Stimulated activated CD8-positive, alpha-beta memory T cell treated with anti-CD3 and anti-CD28 coated beads, Interleukin-15, amount 100 ng/mL, for 24 hours (primary cell): Measurements from ENCODE around the gene PIK3C3.
"Not testable (repeated sequence)": the region's sequence is repeated elsewhere in the genome, so short reads cannot be mapped to it uniquely, and the experiment has no call there.

Experiments used
- DNase-seq: peaks from one replicate; pipeline ENCODE4 v3.0.0-alpha.2; 2020; ENCODE audit warnings: low read depth

The PIK3C3 gene

DNA sequence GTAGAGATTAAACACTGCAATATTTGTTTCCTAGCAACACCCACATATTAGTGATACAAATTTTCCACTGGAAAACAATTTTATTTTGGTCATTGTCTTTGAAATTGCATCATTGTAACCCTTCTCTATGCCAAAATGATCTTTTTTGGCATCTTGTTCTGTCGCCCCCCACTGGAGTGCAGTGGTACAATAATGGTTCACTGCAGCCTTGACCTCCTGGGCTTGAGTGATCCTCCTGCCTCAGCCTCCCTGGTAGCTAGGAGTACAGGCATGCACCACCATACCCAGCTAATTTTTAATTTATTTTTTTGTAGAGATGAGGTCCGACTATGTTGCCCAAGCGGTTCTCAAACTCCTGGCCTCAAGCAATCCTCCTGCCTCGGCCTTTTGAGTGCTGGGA is 117.4 kb downstream of the PIK3C3 start:
- DNase-seq, result no peak

DNA sequence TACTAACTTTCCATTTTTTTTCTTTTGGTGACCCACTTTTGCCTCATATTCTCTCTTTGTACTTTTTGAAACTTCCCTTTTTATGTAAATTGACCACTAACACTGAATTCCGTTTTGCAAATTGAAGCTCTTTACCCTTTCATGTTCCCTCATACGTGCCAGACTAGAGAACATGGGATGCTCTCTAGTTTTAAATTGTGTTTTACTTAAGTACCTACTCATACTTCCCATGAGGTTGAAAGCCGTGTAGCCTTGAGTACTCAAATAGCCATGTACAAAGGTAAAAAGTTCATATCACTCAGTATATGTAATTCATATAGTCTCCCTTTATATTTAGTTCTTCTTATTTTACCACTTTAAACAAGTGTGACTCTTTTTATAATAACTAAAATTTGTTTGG is 119.7 kb downstream of the PIK3C3 start:
- no peak for DNase-seq

DNA sequence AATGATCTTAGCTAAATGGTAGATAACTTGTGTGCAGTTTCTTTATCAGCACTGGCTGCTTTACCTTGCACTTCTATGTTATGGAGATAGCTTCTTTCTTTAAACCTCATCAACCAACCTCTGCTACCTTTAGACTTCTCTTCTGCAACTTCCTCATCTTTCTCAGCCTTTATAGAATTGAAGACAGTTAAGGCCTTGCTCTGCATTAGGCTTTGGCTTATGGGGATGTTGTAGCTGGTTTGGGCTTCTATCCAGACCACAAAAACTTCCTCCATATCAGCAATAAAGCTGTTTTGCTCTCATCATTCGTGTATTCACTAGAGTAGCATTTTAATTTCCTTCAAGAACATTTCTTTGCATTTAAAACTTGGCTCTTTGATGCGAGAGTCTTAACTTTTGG is 123.7 kb downstream of the PIK3C3 start:
- DNase-seq, result no peak

DNA sequence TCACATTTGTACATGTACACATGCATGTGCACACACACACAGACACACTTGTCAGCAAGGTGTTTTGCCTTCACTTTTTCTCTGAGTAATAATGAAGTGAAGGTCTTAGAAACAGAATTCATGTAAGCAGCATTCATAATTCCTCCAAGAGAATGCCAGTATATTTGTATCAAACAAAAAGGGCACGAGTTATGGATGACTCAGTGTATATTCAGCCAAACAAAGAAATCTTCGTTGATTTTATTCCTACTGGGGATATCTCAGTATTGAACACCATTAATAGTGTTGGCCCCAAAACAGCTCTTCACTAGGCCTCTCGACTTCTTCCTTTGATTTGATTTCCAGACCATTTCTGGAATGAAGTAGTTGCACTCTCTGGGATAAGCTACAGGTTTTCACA is 125.3 kb downstream of the PIK3C3 start:
- DNase-seq, result no peak

DNA sequence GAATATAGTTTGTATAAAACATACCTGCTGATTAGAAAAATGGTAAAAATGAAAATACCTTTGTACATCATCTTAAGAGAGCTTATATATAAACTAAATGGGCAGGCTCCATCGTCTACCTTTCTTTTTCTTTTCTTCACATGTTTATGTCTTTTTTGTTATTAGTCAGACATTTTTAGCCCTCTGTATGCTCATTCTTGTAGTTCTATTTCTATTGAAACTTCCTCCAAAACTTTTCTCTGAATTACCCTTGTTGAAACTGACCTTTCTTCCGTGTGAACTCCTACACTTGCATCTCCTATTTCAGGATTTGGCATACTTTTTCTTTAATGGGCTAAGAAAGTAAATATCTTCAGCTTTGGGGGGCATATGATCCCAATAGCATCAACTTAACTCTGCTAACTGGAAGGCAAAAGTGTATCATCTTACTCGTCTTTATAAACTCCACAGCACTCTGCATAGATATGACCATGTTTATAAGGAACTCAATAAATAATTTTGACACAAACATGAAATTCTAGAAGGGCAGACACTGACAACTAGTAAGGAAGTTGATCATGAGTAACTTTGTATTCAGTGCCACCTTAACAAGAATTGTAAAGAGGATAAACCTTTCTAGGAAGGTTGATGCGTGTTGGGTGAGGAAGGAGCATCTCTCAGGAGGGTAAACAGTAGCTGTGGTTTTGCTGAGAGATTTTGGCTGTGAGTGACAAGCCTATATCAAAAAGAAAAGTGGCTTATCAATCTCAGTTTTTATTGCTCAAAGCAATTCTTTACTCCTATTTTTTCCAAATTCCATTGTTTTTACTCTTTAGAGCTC is 127.6 kb downstream of the PIK3C3 start:
- no peak for DNase-seq

DNA sequence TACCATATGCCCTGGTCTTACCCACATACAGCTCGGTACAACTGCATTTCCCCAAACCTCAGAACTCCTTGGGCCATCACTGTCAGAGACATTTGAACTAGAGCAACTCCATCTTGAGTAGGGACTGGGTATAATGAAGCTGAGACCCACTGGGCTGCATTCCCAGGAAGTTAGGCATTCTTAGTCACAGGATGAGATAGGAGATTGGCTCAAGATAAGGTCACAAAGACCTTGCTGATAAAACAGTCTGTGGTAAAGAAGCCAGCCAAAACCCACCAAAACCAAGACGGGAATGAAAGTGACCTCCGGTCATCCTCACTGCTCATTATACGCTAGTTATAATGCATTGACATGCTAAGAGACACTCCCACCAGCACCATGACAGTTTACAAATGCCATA is 131.3 kb downstream of the PIK3C3 start:
- no peak for DNase-seq

DNA sequence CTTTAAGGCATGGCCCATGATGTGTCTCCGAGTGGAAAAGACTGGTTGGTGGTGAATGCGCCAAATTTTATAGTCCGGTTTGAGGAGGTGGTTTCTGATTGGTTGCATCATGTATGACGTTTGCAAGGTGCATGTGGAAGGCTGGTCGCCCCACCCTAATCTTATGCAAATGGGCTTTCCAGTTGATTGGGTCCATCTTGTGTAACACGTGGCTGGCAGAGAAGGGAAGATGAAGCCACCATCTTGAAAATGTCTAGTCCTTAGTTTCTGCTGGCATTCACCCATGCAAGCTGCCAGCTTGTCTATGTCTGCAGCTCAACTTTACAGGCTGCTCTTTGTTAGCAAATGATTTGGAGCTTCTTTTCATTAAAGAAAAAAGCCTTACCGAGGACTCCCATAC is 132.2 kb downstream of the PIK3C3 start:
- no peak for DNase-seq

DNA sequence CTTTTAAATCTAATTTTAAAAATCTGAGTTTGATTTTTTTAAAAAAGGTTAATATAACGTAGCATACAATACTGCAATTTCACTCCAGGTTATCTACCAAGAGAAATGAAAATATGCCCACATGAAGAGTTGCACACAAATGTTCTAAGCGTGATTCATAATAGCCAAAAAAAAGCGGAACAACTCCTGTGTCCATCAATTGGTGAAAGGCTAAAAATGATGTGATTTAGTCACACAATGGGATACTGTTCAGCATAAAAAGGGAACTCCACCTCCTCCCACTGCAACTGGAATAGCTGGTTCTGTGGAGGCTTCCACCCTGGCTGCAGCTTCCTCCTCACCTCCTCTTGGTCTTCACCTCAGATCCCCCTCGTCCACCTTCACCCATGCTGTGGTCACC is 132.8 kb downstream of the PIK3C3 start:
- DNase-seq, result no peak

DNA sequence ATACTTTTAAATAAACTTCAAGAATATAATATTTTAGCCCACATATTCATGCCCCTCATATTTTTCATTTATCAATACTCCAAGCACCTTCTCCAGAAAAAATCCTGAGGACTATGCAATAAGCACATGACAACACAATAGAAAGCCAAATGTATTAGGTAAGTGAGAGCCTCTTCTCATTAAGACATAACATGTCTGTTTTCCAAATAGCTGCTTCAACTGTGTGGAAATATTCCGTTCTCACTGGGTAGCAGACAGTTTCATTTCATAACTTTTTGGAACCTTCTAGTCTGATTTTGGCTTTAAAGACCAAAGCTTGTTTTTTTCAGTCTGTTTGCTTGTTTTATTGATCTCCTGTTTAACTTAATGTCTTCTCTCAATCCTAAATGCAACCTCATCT is 137.8 kb downstream of the PIK3C3 start:
- DNase-seq, result no peak

DNA sequence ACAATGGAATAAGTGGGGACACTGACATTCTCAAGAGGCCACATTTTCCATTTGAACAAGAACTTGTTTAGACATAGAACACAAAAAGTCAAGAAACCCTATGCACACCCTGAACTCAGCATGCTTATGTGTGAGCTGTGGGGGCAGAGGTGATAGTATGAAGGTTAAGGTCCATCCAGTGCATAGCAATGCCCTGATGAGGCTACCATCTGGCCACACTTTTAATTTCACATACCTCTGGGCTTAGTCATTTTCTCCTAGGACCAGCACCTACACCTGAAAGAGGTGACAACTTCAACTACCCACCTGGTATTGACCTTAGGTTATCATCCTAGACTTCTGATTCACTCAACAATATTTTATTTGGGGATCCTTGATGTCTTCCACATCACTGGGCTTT is 139.8 kb downstream of the PIK3C3 start:
- DNase-seq, result no peak

DNA sequence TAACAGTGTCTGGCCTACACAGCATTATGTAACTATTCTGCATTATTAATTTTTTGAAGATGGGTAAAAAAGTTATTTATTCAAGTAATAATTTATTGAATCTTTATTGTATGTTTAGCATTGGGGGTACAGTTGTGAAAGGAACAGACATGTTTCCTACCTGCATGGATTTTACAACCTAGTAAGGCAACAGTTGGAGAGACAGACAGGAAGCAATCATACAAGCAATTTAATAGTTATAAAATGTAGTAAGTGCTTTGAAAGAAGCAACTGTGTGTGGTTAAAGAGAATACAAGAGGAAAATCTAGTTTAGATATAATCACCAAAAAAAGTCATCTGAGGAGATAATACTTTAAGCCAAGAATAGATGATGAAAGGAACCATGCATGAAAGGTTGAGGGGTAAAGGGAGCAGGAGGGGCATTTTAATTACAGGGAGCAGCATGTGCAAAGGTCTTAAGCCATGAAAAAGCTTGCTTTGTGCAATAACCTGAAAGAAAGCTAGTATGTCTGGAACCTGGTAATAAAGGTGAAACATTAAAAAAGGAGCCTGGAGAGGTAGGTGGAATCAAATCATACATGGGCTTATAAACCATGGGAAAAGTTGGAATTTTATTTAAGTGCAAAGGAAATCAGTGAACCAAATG is 140.8 kb downstream of the PIK3C3 start:
- DNase-seq, result no peak

DNA sequence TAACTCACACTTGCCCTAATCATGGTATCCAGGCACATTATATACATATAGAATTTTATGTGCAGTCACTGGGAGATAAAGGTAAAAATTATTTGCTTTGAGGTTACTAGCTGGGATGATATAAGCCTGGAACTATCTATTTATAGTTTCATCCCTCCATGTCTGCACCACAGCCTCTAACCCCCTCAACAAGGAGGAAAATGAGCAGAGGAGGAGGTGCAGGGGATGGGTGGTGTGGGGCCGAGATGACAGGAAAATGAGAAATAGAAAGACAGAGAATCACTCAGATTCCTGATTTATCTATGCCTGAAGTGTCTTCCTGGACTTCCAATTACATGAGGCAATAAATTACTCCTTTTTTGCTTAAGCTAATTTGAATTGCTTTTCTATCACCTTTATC is 145.2 kb downstream of the PIK3C3 start:
- DNase-seq, result no peak

DNA sequence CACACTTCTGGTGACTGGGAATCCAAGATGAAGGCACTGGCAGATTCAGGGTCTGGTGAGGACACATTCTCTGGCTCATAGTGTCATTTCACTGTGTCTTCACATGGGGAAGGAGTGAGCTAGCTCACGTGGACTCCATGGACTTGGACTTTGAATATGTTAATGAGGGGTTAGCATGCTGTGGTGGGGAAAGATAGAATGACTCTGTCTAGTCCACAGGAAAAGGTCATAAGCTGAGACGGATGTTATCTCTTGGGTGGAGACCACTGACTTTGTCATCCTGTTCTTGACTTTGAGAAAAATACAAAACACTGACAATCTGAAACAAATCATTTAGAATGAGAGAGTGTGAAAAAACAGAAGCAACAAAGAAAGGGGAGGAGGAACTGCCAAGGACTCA is 145.9 kb downstream of the PIK3C3 start:
- DNase-seq, result no peak

DNA sequence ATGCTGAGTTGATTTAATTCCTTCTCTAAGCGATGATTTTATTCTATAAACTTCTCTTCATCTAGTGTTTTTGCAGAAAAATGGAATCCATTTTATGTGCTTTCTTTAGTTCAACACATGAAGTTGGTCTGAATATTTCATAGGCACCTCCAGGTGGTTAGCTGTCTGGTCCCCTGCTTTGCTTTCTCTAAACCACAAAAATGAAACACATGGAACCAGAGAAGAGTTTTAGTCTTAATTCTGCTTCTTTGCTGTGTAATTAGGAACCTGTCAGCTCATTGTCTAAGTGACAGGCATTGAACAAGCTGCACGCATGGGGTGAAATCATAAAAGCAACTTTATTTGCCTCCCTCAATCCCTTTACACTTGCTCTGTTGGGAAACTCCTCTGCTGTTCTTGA is 150.4 kb downstream of the PIK3C3 start:
- DNase-seq, result no peak

DNA sequence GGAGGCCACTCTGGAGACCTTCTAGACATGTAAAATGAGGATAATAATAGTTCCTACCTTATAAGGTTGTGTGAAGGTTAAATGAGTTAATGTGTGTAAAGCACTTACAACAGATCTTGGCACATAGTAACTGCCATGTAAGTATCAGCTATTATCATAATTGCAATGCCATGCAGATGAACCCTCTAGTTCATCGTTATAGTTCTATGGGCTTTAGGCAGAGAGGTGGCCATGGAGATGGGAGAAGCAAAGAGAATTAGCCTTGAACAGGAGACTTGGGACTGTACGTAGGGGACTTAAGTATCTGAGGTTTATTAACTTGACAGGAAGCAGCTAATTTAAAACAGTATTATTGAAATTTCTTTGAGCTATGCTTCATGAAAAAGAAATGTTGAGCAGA is 151.8 kb downstream of the PIK3C3 start:
- no peak for DNase-seq

DNA sequence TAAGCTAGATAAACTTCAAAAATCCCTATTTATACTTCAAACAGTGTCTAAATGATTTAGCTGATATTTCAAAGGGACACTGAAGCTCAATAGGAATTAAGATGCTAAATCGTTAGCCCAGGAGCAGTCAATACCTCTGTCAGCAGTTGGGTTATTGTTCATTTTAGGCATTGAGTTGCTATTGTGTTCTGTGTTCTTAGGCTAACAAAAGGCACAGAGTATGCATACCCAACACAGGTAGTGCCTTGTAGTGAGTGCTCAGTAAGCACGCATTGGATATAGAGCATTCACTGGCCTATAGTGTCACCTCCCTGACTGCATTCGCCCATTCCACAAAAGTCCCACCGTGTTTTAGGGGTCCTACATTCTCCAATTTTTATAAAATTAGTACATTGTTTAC is 152.3 kb downstream of the PIK3C3 start:
- DNase-seq, result no peak

DNA sequence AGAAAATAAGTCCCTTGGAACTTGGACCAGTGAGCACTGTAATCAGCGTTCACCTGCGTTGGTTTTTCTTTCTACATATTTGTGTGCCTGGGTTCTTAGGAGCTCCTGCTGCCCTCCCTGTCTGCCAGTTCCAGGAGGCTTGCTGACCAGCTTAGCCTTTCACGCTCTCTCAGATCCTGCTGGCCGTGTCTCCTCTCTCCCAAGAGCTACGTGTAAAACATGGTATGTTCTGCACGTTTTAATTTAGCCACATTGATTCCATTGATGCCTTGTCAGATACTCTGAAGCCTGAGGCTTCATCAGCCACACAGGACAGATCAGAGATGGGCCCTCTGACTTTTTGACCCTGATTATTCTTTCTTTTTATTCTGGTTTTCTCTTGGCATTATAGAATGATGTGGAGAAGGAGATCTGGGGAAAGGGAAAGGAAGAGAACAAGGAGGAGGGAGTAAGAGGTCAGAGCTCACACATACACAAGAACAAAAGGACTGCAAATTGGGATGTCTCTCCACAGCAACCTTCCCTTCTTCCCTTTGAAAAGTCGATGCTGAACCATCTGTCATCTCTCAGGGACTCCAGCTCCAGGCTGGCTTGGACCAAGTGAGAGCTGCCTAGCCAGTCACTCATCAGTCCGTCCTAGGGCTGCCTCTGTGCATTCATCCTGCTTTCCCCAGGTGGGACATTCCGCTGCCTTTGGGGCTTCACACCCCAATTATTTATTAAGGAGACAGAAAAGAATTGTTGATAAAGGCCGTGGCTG is 152.8 kb downstream of the PIK3C3 start:
- no peak for DNase-seq

DNA sequence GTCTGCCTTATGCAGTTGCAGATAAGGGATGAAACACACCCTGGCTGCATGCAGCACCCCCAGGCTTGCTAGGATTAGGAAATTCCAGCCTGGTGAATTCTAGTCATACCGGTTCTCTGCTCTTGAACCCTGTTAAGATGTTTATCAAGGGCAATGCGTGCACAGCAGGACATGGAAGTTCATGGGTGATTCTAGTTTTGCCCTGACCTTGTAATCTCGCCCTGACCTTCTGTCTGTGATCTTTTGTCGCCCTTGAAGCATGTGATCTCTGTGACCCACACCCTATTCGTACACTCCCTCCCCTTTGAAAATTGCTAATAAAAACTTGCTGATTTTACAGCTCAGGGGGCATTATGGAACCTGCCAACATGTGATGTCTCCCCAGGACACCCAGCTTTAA is 157.1 kb downstream of the PIK3C3 start:
- DNase-seq, result not testable (repeated sequence)

DNA sequence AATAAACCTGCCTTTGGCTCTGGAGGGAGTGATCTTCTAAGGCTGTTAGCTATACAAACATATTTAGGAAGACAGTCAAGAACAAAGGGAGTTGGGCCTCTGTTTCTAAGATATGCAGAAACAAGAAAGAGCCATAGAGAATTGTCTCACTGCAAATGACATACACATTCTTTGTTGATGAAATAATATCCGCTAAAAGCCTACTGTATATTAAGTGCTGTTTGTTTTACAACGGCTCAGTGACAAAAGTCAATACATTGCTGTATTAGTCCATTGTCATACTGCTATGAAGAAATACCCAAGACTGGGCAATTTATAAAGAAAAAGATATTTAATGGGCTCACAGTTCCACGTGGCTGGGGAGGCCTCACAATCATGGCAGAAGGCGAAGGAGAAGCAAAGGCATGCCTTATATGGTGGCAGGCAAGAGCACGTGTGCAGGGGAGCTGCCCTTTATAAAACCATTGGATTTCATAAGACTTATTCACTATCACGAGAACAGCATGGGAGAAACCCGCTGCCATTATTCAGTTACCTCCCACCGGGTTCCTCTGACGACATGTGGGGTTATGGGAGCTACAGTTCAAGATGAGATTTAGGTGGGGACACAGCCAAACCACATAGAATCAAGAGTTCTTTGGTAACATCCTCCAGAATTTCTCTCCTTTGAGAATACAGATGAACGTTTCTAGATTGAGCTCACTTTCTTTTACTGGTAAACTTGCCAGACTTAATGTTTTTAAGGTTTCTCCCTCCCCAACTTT is 157.8 kb downstream of the PIK3C3 start:
- no peak for DNase-seq

DNA sequence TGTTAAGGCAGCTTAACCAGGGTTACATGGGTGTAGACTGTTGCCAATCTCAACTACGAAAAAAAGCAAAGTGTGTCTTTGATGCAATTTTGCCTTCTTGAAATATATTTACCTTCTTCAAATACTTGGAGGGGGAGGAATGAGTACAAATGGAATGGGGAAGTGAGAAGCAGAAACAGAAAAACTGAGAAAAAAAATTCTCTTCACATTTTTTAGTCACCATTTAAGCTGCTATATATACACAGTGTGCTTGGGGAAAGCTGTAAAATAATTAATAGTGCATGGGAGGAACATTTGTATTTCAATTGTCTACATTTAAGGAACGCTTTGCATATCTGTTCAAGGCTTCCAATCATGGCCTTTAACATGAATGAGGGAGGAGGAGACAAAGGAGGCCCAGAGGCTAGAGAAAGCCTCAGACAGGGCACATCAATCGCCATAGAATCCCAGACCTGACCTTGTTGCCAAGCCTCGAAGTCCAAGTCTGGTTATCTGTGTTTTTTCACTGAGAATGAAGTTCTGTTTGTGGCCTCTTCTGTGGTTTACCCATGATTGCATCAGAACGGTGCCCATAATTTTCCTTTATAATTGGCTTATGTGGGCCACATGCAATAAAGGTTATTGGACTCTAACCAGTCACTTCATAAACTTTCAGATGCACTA is 158.6 kb downstream of the PIK3C3 start:
- no peak for DNase-seq

DNA sequence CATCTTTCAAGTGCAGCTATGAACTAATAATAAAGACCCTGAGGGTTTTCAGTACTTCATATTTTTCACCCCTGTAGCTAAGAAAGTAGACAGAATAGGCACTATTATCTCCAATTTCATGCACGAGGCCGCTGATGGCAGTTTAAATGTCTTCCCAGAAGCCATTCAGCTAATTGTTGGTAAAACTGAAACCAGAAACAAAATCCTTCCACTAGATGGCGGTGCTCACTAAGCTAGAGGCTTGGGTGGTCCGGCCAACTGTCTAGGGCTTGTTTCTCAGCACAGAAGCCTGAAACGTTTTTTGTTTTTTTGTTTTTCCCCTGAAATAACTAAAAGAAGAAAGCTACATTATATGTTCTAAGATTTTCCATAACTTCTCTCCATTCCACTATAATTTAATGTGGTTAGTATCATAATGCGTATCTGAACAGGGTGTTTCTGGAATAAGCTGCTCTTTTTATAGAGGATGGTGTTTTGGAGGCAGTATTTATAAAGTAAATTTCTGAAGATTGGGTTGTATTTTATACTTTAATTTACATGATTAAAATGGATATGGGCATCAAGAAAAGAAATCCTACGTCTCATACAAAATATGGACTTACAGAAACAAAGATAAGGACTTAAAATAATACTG is 159.4 kb downstream of the PIK3C3 start:
- no peak for DNase-seq
